GM18867 (cell line): Measurements from ENCODE around the gene SLC30A4.
"Not testable (repeated sequence)": the region's sequence is repeated elsewhere in the genome, so short reads cannot be mapped to it uniquely, and the experiment has no call there.

Experiments used
- ATAC-seq: cut with Tn5 transposase; IDR thresholded peaks from one replicate; pipeline ENCODE4 v1.9.1; 2021; ENCODE audit warnings: mild to moderate bottlenecking, moderate library complexity; ENCODE audit not compliant: unreplicated experiment

SLC30A4 gene, protein sequence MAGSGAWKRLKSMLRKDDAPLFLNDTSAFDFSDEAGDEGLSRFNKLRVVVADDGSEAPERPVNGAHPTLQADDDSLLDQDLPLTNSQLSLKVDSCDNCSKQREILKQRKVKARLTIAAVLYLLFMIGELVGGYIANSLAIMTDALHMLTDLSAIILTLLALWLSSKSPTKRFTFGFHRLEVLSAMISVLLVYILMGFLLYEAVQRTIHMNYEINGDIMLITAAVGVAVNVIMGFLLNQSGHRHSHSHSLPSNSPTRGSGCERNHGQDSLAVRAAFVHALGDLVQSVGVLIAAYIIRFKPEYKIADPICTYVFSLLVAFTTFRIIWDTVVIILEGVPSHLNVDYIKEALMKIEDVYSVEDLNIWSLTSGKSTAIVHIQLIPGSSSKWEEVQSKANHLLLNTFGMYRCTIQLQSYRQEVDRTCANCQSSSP

GRCh38 chr15:45522328-45523165 is at the start of gene SLC30A4:
Gene SLC30A4, minus strand, starts transcription at chr15:45522755. Its CDS starts 401 bp downstream, at chr15:45522354.
- ATAC-seq: peak; percentile 86

GRCh38 chr15:45555934-45556608 is 33.5 kb upstream of the SLC30A4 start:
- ATAC-seq: no peak

DNA sequence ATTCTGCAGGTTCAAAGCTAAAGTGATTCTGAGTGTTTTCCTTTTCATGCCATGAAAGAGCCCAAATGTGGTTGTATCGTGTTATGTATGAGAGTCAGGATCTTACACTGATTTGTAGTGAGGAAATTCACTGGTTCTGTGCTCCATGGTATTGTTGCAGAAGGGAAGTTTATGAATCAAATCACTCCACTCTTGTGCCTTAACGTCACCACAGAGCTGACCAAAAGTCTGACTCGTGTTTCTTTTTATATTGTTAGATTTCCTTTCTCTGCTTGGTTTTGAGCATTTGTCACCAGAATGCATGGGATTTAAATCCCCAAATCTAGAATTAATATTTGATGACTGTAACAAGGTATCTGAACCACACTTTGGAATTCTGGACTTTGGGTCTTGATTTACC is 29.1 kb upstream of the SLC30A4 start:
- no peak for ATAC-seq

GRCh38 chr15:45550436-45550835 is 27.9 kb upstream of the SLC30A4 start:
- ATAC-seq: no peak

- no peak for ATAC-seq
These were observed 27.1 kb upstream of the SLC30A4 start for GRCh38 chr15:45549541-45550220.

DNA sequence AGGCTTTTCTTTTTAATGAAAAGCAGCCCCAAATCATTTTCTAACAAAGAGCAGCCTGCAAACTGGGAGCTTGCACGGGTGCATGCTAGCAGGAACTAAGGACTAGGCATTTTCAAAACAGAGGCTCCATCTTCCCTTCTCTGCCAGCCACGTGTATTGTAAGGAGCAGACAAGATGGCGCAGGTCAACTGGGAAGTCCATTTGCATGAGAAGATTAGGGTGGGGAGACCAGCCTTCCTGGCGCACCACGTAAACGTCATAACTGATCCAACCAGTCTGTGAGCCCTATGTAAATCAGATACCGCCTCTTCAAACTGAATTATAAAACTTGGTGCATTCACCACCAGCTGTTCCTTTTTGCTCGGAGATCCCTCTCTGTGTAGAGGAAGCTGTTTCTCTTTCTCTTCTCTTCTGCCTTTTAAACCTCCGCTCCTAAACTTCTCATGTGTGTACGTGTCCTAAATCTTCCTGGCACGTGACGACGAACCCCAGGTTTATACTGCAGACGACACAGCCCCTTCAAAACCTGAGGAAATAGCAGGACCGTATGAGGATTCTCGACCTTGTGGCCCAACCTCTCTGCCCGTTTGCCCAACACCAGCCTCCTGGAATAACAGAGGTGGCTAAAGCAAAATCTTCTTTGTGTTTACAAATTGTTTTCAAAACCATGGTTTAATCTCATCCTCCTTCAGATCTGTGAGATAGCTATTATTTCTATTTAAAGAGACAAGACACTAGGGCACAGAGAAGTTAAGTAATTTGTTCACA is 26.4 kb upstream of the SLC30A4 start:
- ATAC-seq: no peak

GRCh38 chr15:45546789-45547188 is 24.2 kb upstream of the SLC30A4 start:
- no peak for ATAC-seq

GRCh38 chr15:45544266-45545023 is 21.9 kb upstream of the SLC30A4 start:
- ATAC-seq: peak; percentile 81

- ATAC-seq: no peak
These were observed 20.5 kb upstream of the SLC30A4 start for GRCh38 chr15:45543051-45543450.

DNA sequence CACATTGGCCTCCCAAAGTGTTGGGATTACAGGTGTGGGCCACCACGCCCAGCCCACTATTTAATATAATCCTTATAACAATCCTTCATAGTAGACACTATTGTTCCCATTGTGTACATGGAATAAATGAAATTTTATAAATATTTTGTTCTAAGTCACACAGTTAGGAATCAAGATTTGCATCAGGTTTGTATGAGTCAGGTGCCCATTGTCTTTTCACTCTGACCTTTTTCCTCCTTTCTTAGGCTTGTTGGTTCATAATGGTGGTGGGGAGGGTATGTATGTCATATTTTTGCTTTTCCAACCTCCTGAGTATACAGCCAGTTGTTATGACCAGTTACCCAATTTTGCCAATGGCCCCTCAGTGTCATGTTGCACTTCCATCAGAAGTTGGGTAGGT is 18.0 kb upstream of the SLC30A4 start:
- no peak for ATAC-seq

- no peak for ATAC-seq
These were observed 17.1 kb upstream of the SLC30A4 start for GRCh38 chr15:45539680-45540079.

- no peak for ATAC-seq
These were observed 14.4 kb upstream of the SLC30A4 start for GRCh38 chr15:45536934-45537333.

DNA sequence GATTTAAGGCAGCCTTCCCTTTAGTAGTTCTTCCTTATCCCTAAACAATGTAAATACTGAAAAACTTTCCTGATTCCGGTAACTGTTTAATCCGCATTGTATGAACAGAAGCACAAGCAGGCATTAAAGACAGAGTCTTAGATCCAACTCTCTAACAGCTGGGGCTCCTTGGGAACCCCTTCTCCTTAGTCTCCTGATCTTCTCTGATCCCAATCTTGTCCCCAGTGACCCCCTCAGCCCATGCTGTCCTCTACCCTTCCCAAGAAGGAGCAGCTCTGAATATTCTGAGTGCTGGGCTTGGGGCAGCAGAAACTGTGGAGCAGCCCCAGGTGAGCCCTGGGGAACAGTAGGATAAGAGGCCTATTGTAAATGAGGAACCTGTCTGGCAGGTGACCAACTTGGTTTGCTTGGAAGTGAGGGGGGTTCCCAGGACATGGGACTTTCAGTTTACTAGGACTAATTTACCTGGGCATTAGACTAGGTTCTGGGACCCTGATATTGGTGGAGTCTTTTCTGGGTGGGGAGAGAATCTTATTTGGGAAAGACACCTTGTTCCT is 13.0 kb upstream of the SLC30A4 start:
- ATAC-seq: no peak

GRCh38 chr15:45534821-45535220 is 12.3 kb upstream of the SLC30A4 start:
- ATAC-seq: no peak

- ATAC-seq: not testable (repeated sequence)
These were observed 10.3 kb upstream of the SLC30A4 start for GRCh38 chr15:45532892-45533291.

DNA sequence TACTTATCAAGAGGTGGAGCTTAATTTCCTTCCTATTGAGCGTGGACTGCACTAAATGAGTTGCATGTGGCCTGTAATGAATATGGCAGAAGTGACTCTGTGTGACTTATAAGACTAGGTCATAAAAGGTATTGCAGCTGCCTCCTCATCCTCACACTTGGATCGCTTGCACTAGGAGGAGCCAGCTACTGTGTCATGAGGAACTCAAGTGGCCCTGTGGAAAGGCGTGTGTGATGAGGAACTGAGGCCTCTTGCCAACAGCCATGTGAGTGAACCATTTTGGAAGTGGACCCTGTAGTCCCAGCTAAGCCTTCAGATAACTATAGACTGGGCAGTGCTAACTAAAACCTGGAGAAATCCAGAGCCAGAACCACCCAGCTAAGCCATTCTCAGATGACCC is 7.1 kb upstream of the SLC30A4 start:
- no peak for ATAC-seq

DNA sequence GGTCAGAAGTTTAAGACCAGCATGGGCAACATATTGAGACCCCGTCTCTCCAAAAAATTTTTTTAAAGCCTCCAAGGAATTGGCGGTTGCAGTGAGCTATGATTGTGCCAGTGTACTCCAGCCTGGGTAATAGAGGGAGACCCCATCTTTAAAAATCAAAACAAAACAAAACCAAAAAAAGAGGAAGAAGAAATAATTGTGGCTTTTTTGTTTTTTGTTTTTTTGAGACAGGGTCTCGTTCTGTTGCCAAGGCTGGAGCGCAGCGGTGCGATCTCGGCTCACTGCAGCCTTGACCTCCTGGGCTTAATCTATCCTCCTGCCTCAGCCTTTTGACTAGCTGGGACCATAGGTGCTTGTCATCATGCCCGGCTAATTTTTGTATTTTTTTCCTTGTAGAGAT is 4.5 kb upstream of the SLC30A4 start:
- no peak for ATAC-seq

- no peak for ATAC-seq
These were observed 558 bp upstream of the SLC30A4 start for GRCh38 chr15:45523166-45523460.

DNA sequence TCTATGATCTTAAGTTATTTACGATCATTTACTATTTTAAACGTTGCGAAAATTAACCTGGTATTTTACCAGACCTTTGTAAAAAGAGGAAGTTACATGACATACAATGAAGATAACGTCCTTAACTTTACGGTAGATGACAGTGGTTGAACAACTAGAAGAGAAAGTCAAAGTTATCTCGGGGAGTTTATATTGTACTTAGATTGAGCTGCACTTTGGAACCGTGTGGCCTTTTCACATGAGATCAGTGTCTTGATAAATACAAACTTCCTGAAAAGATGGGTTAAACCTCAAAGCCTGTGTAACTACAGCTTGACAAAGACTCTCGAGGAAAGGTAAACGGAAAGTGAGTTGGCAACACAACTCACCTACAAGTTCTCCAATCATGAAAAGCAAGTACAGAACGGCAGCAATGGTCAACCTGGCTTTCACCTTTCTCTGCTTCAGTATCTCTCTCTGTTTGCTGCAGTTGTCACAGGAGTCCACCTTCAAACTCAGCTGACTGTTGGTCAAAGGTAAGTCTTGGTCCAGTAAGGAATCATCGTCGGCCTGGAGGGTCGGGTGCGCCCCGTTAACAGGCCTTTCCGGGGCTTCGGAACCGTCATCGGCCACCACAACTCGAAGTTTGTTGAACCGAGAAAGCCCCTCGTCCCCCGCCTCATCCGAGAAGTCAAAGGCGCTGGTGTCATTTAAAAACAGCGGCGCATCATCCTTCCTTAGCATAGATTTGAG is 793 bp downstream of the SLC30A4 start:
- ATAC-seq: peak; percentile 18
